ENCODE results near the gene BOLL.

The BOLL gene

GRCh38 chr2:197798187-197798586 lies 13.1 kb upstream of the BOLL start:
- no peak for DNase-seq (ENCODE audit: low read depth)
- TF ChIP-seq, protein P1, sequence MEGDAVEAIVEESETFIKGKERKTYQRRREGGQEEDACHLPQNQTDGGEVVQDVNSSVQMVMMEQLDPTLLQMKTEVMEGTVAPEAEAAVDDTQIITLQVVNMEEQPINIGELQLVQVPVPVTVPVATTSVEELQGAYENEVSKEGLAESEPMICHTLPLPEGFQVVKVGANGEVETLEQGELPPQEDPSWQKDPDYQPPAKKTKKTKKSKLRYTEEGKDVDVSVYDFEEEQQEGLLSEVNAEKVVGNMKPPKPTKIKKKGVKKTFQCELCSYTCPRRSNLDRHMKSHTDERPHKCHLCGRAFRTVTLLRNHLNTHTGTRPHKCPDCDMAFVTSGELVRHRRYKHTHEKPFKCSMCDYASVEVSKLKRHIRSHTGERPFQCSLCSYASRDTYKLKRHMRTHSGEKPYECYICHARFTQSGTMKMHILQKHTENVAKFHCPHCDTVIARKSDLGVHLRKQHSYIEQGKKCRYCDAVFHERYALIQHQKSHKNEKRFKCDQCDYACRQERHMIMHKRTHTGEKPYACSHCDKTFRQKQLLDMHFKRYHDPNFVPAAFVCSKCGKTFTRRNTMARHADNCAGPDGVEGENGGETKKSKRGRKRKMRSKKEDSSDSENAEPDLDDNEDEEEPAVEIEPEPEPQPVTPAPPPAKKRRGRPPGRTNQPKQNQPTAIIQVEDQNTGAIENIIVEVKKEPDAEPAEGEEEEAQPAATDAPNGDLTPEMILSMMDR (conservative IDR thresholded peaks at IDR 0.05; ENCODE audit: control insufficient read depth, insufficient read depth, low read depth, low read length) = no peak
- H3K4me3 ChIP-seq (ENCODE audit: control insufficient read depth, low read depth, low read length) = no peak overlapping the region

- H3K4me3 ChIP-seq (ENCODE audit: control insufficient read depth, low read depth, low read length) = no peak overlapping the region
- no peak for DNase-seq (ENCODE audit: low read depth)
- TF ChIP-seq, protein P1 (conservative IDR thresholded peaks at IDR 0.05; ENCODE audit: control insufficient read depth, insufficient read depth, low read depth, low read length) = no peak
Observed at GRCh38 chr2:197795277-197795676, 10.2 kb upstream of the BOLL start.

DNA sequence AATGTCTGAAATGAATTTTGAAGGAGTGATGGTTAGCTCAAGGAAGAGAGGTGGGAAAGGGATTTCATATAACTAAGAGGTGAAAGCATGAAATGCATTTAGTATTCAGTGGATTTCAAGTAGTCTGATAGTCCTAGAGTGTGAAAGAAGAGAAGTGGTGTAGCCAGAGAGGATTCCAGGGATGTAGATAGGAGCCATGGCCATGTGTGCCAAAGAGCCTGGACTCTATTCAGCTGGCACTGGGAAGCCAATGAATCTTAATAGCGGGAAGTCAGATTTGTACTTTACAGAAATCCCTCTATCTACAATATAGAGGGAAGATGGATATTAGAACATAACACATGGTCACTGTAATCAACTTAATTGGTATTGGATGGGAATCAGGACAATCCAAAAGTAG lies 8.3 kb upstream of the BOLL start:
- no peak overlapping the region for H3K4me3 ChIP-seq (ENCODE audit: control insufficient read depth, low read depth, low read length)
- TF ChIP-seq, protein P1 (conservative IDR thresholded peaks at IDR 0.05; ENCODE audit: control insufficient read depth, insufficient read depth, low read depth, low read length) = no peak
- no peak for DNase-seq (ENCODE audit: low read depth)

DNA sequence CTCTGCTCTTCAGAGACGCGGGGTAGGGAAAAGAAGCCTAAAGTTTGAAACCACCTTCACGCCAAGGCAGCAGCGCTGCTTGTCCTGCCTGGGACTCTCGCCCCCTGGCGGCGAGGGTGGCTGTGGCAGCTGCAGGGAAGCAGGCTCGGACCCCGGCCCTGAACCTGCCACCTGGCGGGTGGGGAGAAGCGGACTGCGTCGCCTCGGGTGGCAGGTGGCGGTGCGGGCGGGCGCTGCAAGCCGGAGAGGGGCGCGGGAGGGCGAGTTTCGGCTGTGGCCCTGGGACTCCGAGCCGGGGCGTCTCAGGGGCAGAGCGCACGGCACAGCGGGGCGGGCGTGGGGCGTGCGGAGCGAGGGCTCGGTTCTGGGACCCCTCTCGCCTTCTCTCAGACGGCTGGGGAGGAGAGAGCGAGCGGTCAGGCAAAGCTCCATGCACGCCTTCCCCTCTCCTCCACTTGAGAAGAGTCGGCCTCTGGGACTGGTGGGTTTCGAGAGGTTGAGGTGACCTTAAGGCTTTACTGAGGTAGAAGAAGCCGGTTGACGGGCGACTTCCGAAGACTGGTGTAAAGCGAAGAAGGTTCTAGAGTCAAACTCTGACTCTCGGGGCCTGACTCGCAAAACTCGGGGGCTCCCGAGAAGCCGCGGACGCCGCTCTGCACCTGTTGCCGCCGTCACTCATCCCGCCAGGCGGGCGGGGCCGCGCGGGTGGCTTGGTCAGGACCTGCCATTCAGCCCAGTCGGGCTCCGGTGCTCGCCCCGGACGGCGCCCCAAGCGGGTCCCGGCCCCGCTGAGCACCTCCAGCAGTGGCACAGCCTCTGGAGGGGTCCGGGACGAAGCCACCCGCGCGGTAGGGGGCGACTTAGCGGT lies 1.1 kb upstream of the BOLL start:
- TF ChIP-seq, protein P1 (conservative IDR thresholded peaks at IDR 0.05; ENCODE audit: control insufficient read depth, insufficient read depth, low read depth, low read length) = peak; percentile 37
- no peak for DNase-seq (ENCODE audit: low read depth)
- H3K4me3 ChIP-seq (ENCODE audit: control insufficient read depth, low read depth, low read length) = peak overlapping the region; percentile 27

DNA sequence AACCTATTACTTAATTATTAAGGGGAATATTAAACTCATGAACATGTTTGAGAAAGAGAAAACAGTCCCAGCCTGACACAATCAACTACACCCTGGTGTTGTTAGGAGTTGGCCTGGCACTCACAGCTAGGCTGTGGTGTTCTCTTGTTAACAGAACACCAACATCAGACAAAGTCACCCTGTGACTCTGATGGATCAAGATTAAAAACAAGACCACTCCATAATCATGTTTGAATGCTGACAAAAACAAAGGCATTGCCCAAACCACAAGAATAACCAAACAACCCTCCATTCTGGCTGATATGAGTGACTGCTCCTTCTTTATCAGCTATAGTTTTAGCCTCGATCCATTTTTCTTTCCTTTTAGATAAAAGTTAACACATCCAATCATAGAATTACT lies 3.0 kb downstream of the BOLL start:
- H3K4me3 ChIP-seq (ENCODE audit: control insufficient read depth, low read depth, low read length) = no peak overlapping the region
- DNase-seq (ENCODE audit: low read depth) = no peak
- TF ChIP-seq, protein P1 (conservative IDR thresholded peaks at IDR 0.05; ENCODE audit: control insufficient read depth, insufficient read depth, low read depth, low read length) = no peak

- TF ChIP-seq, protein P1 (conservative IDR thresholded peaks at IDR 0.05; ENCODE audit: control insufficient read depth, insufficient read depth, low read depth, low read length) = no peak
- DNase-seq (ENCODE audit: low read depth) = no peak
- H3K4me3 ChIP-seq (ENCODE audit: control insufficient read depth, low read depth, low read length) = no peak overlapping the region
Observed at GRCh38 chr2:197779261-197779660, 5.9 kb downstream of the BOLL start.

Measured in fibroblast of mammary gland (primary cell).